Liver (tissue), 9 donors: ENCODE results near the gene KRTAP2-1. TPM values are rescaled to one million over a fixed set of nuclear protein-coding genes. Genes with fewer than 3 reads are reported as not detected.

Experiments used
- DNase-seq: peaks from one replicate; pipeline ENCODE4 v3.0.0-alpha.2; 2017; ENCODE audit warnings: low spot score
- H3K27ac ChIP-seq, 2 donors: one replicate each; pipeline ENCODE4 v1.7.0; 2013; ENCODE audit warnings: inconsistent platforms in 2 of 2, low read length in 2 of 2, control low read depth in 1 of 2, low read depth in 1 of 2, mild to moderate bottlenecking in 1 of 2
- H3K27me3 ChIP-seq, 4 donors: one replicate each; pipeline versions ENCODE4 v1.6.1 to v1.7.0; 2013; ENCODE audit warnings: low read length in 3 of 4, inconsistent platforms in 1 of 4, mild to moderate bottlenecking in 1 of 4, moderate library complexity in 1 of 4; ENCODE audit not compliant: control insufficient read depth in 4 of 4, insufficient read depth in 4 of 4
- H3K36me3 ChIP-seq, 4 donors: one replicate each; pipeline versions ENCODE4 v1.6.1 to v1.7.0; 2013; ENCODE audit warnings: low read length in 3 of 4, mild to moderate bottlenecking in 3 of 4, low read depth in 1 of 4, moderate library complexity in 1 of 4; ENCODE audit not compliant: control insufficient read depth in 4 of 4, insufficient read depth in 3 of 4
- H3K4me1 ChIP-seq, 4 donors: one replicate each; pipeline versions ENCODE4 v1.6.1 to v1.7.0; 2013; ENCODE audit warnings: low read length in 3 of 4, mild to moderate bottlenecking in 3 of 4, moderate library complexity in 1 of 4; ENCODE audit not compliant: control insufficient read depth in 4 of 4, insufficient read depth in 4 of 4
- H3K4me3 ChIP-seq, 3 donors: one replicate each; pipeline versions ENCODE4 v1.6.1 to v1.7.0; 2013; ENCODE audit warnings: low read length in 3 of 3, control low read depth in 1 of 3, low read depth in 1 of 3, mild to moderate bottlenecking in 1 of 3
- H3K9ac ChIP-seq, 2 donors: one replicate each; pipeline ENCODE4 v1.7.0; 2013; ENCODE audit warnings: low read length in 2 of 2, mild to moderate bottlenecking in 2 of 2, moderate library complexity in 2 of 2, control low read depth in 1 of 2, low read depth in 1 of 2
- H3K9me3 ChIP-seq, 4 donors: one replicate each; pipeline versions ENCODE4 v1.6.1 to v1.7.0; 2013; ENCODE audit warnings: low read length in 3 of 4; ENCODE audit not compliant: control insufficient read depth in 4 of 4
- EGR1 ChIP-seq, 2 donors: IDR thresholded peaks; 2 replicates each; pipeline ENCODE4 v1.6.1; 2016 to 2018; ENCODE audit warnings: antibody characterized with exemption in 2 of 2, low read depth in 2 of 2
- FOXA1 ChIP-seq: IDR thresholded peaks from 2 replicates; pipeline ENCODE4 v1.6.1; 2016; ENCODE audit warnings: antibody characterized with exemption
- FOXA2 ChIP-seq: IDR thresholded peaks from 2 replicates; pipeline ENCODE4 v1.6.1; 2016; ENCODE audit warnings: antibody characterized with exemption
- GABPA ChIP-seq, 2 donors: IDR thresholded peaks in 1 of 2; conservative IDR thresholded peaks in 1 of 2; 2 replicates each; pipeline ENCODE4 v1.6.1; 2016; ENCODE audit warnings: antibody characterized with exemption in 2 of 2, mild to moderate bottlenecking in 1 of 2, moderate library complexity in 1 of 2
- HNF4A ChIP-seq, 2 donors: conservative IDR thresholded peaks; 2 replicates each; pipeline ENCODE4 v1.6.1; 2016; ENCODE audit warnings: antibody characterized with exemption in 2 of 2, mild to moderate bottlenecking in 2 of 2
- HNF4G ChIP-seq: IDR thresholded peaks from 2 replicates; pipeline ENCODE4 v1.6.1; 2016; ENCODE audit warnings: antibody characterized with exemption
- JUND ChIP-seq, 2 donors: IDR thresholded peaks; 2 replicates each; pipeline ENCODE4 v1.6.1; 2016; ENCODE audit warnings: antibody characterized with exemption in 2 of 2
- NR2F2 ChIP-seq: IDR thresholded peaks from 2 replicates; pipeline ENCODE4 v1.6.1; 2016; ENCODE audit warnings: antibody characterized with exemption
- RAD21 ChIP-seq, 2 donors: IDR thresholded peaks; 2 replicates each; pipeline ENCODE4 v1.6.1; 2016; ENCODE audit warnings: antibody characterized with exemption in 2 of 2, mild to moderate bottlenecking in 2 of 2
- RXRA ChIP-seq, 2 donors: IDR thresholded peaks; 2 replicates each; pipeline ENCODE4 v1.6.1; 2017 to 2018; ENCODE audit warnings: antibody characterized with exemption in 2 of 2, mild to moderate bottlenecking in 1 of 2
- SP1 ChIP-seq: IDR thresholded peaks from 2 replicates; pipeline ENCODE4 v1.6.1; 2018; ENCODE audit warnings: antibody characterized with exemption, mild to moderate bottlenecking
- TAF1 ChIP-seq: conservative IDR thresholded peaks from 2 replicates; pipeline ENCODE4 v1.6.1; 2016; ENCODE audit warnings: antibody characterized with exemption, mild to moderate bottlenecking
- YY1 ChIP-seq: IDR thresholded peaks from 2 replicates; pipeline ENCODE4 v1.6.1; 2016; ENCODE audit warnings: antibody characterized with exemption, mild to moderate bottlenecking
- whole genome bisulfite sequencing: extraction: QIAGEN DNeasy Blood & Tissue Kit; methylation state at CpG from one replicate; pipeline ENCODE4 v1.1.7; 2013; 5-methylcytosine and 5-hydroxymethylcytosine counted together
- polyA plus RNA-seq, 2 donors: library from polyadenylated mRNA; stranded (reverse) in 1 of 2; unstranded in 1 of 2; fragments of 200-250 nt in 1 of 2; fragments of >200 nt in 1 of 2; fragmentation: Nextera tagmentation in 1 of 2; extraction: Ambion mirVana in 1 of 2; gene quantifications; one replicate each; pipeline versions ENCODE4 v1.2.1 to v1.2.3, GENCODE V29; 2013 to 2015
- total RNA-seq, 2 donors: library from RNA; depleted of rRNA; stranded (reverse); fragments of >200 nt; gene quantifications; one replicate each; pipeline ENCODE4 v1.2.3, GENCODE V29; 2014
- TF ChIP-seq, protein P1 (sequence below): IDR thresholded peaks from 2 replicates; pipeline ENCODE4 v1.6.1; 2016; ENCODE audit warnings: antibody characterized with exemption
- TF ChIP-seq, protein P2 (sequence below): fragments of 150-350 bp; IDR thresholded peaks from 2 replicates; pipeline ENCODE4 v1.5.1; 2017; ENCODE audit warnings: improper control_type of control experiment, low read depth, low read length; ENCODE audit not compliant: missing input control
- TF ChIP-seq, protein P3 (sequence below): IDR thresholded peaks from 2 replicates; pipeline ENCODE4 v1.6.1; 2016; ENCODE audit warnings: antibody characterized with exemption, mild to moderate bottlenecking
- TF ChIP-seq, protein P4 (sequence below): IDR thresholded peaks from 2 replicates; pipeline ENCODE4 v1.6.1; 2016; ENCODE audit warnings: antibody characterized with exemption
- TF ChIP-seq, protein P5 (sequence below): IDR thresholded peaks from 2 replicates; pipeline ENCODE4 v1.6.1; 2016; ENCODE audit warnings: antibody characterized with exemption
- donor health status: healthy.
- donor health status: healthy.
- donor health status: healthy.
- donor health status: healthy.
- donor health status: healthy.

KRTAP2-1 gene
- total and polyA plus RNA-seq, 4 donors: not detected

DNA sequence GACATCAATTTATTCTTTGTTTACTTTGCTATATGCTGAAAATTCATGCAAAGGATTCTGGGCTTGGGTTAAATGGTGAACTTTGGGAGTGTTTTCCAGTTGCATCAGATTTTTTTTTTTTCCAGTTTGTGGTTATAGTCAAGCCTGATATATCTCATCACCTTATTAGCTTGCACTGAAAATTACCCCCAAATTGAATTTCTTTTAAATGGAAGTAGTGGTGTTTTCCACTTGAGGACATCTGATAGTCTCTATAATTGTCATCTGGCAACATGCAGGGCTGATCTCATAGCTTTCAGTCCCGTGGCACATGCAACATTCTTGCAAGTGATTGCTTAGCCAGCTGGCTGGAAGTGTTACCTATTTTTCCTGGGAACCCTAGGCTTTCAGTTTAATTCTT is 33.5 kb downstream of the KRTAP2-1 start:
- Histone ChIP-seq H3K4me1 (no peaks in the 10 kb centered on the region), H3K4me3 (no peak overlapping the region), H3K36me3 (no peaks in the 10 kb centered on the region), H3K27ac (no peak overlapping the region), H3K9ac (no peak overlapping the region), H3K27me3 (peaks cover 0 to 4% (median 0%) of the 10 kb centered on the region in 4 donors), H3K9me3 (no peaks in the 10 kb centered on the region)
- no peak for DNase-seq
- WGBS: 52% methylated on average over 1 of the region's 1 CpG
- no peak for TF ChIP-seq RAD21 (IDR thresholded peaks at IDR 0.05)
- no peak for TF ChIP-seq NR2F2
- TF ChIP-seq, protein P1, sequence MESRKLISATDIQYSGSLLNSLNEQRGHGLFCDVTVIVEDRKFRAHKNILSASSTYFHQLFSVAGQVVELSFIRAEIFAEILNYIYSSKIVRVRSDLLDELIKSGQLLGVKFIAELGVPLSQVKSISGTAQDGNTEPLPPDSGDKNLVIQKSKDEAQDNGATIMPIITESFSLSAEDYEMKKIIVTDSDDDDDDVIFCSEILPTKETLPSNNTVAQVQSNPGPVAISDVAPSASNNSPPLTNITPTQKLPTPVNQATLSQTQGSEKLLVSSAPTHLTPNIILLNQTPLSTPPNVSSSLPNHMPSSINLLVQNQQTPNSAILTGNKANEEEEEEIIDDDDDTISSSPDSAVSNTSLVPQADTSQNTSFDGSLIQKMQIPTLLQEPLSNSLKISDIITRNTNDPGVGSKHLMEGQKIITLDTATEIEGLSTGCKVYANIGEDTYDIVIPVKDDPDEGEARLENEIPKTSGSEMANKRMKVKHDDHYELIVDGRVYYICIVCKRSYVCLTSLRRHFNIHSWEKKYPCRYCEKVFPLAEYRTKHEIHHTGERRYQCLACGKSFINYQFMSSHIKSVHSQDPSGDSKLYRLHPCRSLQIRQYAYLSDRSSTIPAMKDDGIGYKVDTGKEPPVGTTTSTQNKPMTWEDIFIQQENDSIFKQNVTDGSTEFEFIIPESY: no peak
- TF ChIP-seq FOXA1: no peak
- no peak for TF ChIP-seq TAF1
- TF ChIP-seq, protein P2, sequence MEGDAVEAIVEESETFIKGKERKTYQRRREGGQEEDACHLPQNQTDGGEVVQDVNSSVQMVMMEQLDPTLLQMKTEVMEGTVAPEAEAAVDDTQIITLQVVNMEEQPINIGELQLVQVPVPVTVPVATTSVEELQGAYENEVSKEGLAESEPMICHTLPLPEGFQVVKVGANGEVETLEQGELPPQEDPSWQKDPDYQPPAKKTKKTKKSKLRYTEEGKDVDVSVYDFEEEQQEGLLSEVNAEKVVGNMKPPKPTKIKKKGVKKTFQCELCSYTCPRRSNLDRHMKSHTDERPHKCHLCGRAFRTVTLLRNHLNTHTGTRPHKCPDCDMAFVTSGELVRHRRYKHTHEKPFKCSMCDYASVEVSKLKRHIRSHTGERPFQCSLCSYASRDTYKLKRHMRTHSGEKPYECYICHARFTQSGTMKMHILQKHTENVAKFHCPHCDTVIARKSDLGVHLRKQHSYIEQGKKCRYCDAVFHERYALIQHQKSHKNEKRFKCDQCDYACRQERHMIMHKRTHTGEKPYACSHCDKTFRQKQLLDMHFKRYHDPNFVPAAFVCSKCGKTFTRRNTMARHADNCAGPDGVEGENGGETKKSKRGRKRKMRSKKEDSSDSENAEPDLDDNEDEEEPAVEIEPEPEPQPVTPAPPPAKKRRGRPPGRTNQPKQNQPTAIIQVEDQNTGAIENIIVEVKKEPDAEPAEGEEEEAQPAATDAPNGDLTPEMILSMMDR: no peak

DNA sequence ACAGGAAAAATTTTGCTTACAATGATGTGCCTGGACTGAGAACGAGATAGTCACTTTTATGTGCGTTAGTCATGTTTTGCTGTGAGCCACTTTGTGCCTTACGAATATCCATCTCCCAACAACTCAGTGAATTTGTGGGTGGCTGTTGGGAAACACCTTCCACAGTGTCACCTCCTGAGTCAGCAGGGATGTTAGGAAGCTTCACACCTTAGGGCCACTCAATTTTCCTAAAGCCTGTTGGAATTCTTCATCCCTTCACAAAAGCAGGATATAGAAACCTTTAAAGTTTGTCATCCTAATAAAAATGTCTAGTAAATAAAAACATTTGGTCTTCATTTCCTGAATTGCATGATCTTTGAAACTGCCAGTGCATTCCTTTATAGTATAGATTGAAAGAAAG is 33.9 kb downstream of the KRTAP2-1 start:
- Histone ChIP-seq H3K4me3 (no peak overlapping the region), H3K27ac (no peak overlapping the region), H3K36me3 (no peaks in the 10 kb centered on the region), H3K4me1 (no peaks in the 10 kb centered on the region), H3K9ac (no peak overlapping the region), H3K9me3 (no peaks in the 10 kb centered on the region), H3K27me3 (peaks cover 0 to 4% (median 0%) of the 10 kb centered on the region in 4 donors)
- TF ChIP-seq, protein P2: no peak
- TF ChIP-seq JUND (IDR thresholded peaks at IDR 0.05): no peak
- TF ChIP-seq SP1: no peak
- TF ChIP-seq RAD21 (IDR thresholded peaks at IDR 0.05): no peak
- TF ChIP-seq FOXA1: no peak
- TF ChIP-seq HNF4A (conservative IDR thresholded peaks at IDR 0.05): no peak
- no peak for TF ChIP-seq TAF1
- TF ChIP-seq RXRA (IDR thresholded peaks at IDR 0.05): no peak
- TF ChIP-seq FOXA2: no peak
- no peak for TF ChIP-seq HNF4G
- TF ChIP-seq, protein P3, sequence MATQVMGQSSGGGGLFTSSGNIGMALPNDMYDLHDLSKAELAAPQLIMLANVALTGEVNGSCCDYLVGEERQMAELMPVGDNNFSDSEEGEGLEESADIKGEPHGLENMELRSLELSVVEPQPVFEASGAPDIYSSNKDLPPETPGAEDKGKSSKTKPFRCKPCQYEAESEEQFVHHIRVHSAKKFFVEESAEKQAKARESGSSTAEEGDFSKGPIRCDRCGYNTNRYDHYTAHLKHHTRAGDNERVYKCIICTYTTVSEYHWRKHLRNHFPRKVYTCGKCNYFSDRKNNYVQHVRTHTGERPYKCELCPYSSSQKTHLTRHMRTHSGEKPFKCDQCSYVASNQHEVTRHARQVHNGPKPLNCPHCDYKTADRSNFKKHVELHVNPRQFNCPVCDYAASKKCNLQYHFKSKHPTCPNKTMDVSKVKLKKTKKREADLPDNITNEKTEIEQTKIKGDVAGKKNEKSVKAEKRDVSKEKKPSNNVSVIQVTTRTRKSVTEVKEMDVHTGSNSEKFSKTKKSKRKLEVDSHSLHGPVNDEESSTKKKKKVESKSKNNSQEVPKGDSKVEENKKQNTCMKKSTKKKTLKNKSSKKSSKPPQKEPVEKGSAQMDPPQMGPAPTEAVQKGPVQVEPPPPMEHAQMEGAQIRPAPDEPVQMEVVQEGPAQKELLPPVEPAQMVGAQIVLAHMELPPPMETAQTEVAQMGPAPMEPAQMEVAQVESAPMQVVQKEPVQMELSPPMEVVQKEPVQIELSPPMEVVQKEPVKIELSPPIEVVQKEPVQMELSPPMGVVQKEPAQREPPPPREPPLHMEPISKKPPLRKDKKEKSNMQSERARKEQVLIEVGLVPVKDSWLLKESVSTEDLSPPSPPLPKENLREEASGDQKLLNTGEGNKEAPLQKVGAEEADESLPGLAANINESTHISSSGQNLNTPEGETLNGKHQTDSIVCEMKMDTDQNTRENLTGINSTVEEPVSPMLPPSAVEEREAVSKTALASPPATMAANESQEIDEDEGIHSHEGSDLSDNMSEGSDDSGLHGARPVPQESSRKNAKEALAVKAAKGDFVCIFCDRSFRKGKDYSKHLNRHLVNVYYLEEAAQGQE: no peak
- TF ChIP-seq EGR1 (IDR thresholded peaks at IDR 0.05; ENCODE audit: low read depth in 2 of 2): no peak
- no peak for TF ChIP-seq NR2F2
- TF ChIP-seq, protein P4, sequence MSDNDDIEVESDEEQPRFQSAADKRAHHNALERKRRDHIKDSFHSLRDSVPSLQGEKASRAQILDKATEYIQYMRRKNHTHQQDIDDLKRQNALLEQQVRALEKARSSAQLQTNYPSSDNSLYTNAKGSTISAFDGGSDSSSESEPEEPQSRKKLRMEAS: no peak
- TF ChIP-seq, protein P5, sequence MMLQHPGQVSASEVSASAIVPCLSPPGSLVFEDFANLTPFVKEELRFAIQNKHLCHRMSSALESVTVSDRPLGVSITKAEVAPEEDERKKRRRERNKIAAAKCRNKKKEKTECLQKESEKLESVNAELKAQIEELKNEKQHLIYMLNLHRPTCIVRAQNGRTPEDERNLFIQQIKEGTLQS: no peak
- no peak for TF ChIP-seq YY1
- TF ChIP-seq GABPA (IDR thresholded peaks at IDR 0.05 in 1 of 2, conservative IDR thresholded peaks at IDR 0.05 in 1 of 2): no peak
- TF ChIP-seq, protein P1: no peak
- DNase-seq: no peak
- WGBS: 78% methylated on average over 3 of the region's 3 CpGs
